K562 treated with DMSO at 1 percent for 24 hours (cell line): ENCODE measurements around the gene LANCL2. TPM values are rescaled to one million over a fixed set of nuclear protein-coding genes. Genes with fewer than 3 reads are reported as not detected.

ENCODE experiments used
- total RNA-seq: library from RNA; unstranded; fragments of 300-600 nt; gene quantifications from 2 replicates; pipeline ENCODE4 v1.2.3, GENCODE V29; 2022; ENCODE audit warnings: low read depth; ENCODE audit not compliant: insufficient read depth

The LANCL2 gene
- total RNA-seq, result 4.4 and 6.1 TPM in 2 replicates

GRCh38 chr7:55365205-55365674 lies at the start of gene LANCL2:
Gene LANCL2 (plus strand): TSS chr7:55365337. CDS start chr7:55366026, 689 bp downstream.

Other genes starting within 250 kb of the LANCL2 start
- 47.7 and 49.0 TPM in 2 replicates for gene VOPP1, start 207.2 kb downstream of the LANCL2 start, total RNA-seq